Middle frontal gyrus (tissue), 1 donor: ENCODE data around the gene AP3B1.
"Not testable (repeated sequence)": the region's sequence is repeated elsewhere in the genome, so short reads cannot be mapped to it uniquely, and the experiment has no call there.

Source experiments
- DNase-seq: peaks from one replicate; pipeline ENCODE4 v3.0.0-alpha.2; 2015; ENCODE audit warnings: low spot score; ENCODE audit errors: extremely low spot score

AP3B1 gene

DNA sequence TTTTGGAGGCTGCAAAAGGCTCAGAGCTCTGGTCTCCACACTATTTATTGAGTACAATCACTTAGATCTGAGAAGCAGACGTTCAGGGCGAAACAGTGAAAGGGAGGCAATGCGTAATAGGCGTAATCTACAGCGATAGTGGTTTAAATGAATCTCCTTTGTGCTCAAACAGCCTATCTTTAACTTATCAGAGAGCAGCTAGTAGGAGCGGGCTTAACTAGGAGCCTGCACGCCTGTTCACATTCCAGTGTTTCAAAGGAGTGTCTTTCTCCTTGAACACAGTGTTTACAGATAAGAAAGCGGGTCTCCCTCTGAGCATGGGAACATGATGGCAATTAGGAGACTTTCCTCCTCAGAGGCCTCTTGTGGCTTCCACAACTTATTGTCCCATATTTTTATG is 49.4 kb downstream of the AP3B1 start:
- no peak for DNase-seq

DNA sequence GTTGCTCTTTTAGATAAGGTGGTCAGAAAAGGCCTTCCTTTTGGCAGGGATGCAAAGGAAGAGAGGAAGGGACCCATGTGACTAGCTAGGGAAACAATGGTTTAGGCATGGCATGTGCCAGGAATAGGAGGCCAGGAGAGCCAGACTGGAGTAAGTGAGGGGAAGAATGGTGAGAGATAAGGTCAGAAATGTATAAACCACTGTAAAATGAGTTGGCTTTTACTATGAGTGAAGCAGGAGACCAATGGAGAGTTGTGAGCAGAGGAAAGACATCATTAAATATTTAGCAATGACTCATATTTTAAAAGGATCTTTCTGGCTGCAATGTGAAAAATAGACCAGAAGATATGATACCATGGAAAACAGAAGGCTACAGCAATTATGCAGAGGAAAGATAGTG is 50.9 kb downstream of the AP3B1 start:
- DNase-seq, result no peak

DNA sequence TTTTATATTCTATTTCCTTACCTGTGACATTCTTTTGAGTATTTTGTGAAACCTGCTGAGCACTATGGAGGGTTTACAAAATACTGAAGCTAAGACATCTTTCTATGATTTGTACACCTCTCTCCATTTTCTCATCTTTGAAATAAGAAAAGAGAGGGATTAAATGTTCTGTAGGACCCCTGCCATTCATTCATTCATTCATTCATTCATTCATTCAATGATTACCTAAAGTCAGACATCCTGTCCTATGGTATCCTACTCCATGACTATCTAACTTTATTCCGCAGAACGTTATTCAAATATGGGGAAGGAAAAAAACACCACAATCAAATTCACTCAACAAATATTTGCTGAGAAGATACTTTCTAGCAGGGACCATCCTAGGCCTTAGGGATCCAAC is 51.4 kb downstream of the AP3B1 start:
- no peak for DNase-seq

DNA sequence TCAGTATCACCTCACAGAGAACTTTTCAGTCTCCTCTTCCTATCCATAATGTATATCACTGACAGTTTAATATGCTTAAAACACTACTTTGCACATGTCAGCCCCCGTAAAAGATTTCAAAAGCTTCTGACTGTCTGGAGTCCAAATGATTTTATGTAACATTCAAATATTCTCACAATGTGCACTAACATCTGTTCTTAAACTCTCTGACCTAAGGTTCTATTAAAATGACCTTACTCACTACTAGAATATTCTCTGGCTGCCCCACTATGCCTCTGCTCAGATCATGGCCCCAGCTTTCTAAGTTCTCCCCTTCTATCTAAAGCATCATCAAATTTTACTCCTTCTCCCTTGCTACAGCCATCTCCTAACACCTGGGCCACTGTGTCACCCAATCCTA is 52.5 kb downstream of the AP3B1 start:
- DNase-seq, result no peak

DNA sequence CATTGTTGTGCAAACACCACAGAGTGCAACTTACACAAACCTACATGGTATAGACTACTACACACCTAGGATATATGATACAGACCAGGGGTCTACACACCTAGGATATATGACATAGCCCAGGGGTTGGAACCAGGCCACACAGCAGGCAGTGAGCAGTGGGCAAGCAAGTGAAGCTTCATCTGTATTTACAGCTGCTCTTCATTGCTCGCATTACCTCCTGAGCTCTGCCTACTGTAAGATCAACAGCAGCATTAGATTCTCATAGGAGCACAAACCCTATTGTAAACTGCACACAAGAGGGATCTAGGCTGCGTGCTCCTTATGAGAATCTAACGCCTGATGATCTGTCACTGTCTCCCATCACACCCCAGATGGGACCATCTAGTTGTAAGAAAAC is 56.6 kb downstream of the AP3B1 start:
- no peak for DNase-seq

DNA sequence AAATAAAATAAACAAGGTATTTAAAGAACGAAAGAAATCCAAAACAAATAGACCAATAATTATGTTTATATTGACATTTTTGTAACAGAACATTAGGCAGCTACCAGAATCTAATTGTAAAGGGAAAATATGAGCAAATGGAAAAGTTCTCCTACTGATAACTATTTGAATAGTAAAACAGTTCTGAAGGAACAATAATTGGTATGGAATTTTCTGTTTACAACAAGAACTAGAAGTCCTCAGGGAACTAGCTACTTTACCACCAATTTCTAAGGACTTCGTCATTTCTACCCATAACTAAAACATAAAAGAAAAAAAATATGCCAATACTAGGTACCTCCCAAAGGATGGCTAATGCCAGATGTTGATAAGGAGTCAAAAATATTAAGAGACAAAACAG is 58.5 kb downstream of the AP3B1 start:
- DNase-seq, result no peak

DNA sequence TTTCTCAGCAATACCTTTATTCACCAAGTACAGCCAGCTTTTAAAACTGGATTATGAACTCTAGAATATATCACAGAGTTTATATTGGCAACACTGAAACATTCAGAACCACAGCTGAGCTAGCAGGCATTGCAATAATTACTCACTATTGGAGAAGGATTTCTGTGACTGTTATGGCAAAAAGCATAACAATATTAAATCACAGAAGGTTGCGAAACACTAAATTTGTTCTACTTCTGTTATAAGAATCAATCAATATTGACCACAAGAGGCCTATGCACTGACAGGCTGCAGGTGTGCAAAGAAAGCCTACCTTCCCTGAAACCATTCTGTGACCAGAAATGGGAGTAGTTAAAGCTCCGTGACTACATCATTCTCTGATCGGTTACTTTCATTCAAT is 59.2 kb downstream of the AP3B1 start:
- DNase-seq, result no peak

DNA sequence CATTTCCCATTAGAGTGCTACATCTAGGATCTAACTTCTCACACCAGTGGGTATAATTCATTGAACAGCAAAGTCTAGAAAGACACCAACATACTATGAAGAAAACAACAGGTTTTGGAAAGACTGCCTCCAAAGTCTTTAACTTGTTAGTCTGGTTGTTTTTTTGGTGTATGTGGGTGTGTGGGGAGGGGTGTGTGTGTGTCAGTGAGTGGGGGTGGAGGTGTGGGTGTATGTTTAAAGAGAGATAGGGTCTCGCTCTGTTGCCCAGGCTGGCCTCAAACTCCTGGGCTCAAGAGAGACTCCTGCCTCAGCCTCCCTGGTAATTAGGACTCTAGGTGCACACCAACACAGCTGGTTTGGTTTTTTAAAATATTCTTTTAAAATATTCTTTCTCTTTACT is 59.7 kb downstream of the AP3B1 start:
- no peak for DNase-seq

DNA sequence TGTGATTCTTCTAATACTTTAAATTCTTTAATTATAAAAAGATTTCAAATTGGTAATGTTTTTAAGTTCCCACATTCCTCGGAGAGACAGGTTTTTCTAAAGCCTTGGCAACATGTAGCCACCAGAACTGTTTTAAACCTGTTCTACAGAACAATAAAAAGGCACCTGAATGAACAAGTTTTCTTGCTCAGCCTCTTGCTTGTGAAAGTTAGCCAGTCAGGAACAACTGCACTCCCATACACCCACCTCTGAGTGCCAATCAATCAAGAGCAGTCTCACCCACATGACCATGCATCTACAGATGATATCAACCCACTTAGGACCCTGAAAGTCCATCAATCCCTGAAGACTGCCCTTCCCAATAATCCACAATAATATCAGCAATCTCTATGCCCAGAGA is 62.3 kb downstream of the AP3B1 start:
- DNase-seq, result no peak

DNA sequence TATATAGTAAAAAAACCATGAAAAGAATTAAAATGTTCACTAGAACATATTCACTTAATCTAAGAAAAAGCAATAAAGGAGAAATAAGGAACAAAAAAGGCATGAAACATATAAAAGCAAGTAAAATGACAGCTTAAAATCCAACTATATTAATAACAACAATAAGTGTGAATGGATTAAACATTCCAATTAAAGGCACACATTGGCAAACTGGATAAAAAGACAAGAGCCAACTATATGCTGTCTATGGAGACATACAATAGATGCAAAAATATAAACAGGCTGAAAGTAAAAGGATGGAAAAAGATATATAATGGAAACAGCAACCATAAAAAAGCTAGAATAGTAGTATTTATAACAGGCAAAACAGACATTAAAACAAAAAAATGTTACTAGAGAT is 70.1 kb downstream of the AP3B1 start:
- DNase-seq, result no peak

DNA sequence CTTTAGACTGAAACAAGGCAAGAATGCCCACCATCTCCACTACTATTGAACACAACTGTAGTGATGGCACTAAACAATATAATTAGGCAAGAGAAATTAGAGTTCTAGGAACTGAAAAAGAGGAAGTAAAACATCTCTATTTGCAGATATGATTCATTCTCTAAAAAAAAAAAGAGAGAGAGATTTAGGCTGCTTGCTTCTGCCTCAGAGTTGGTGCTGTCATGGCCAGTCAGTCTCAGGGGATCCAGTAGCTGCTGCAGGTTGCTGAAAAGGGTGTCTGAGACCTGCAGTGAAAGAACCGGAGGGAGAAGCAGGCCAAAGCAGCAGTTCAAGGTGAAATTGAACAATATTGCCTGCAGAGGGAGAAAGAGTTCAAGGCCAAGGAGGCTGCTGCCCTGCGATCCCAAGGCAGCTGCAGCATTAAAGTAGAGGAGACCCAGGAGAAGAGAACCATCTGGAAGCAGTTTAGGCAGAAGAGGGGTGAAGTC is 72.5 kb downstream of the AP3B1 start:
- DNase-seq, result no peak

DNA sequence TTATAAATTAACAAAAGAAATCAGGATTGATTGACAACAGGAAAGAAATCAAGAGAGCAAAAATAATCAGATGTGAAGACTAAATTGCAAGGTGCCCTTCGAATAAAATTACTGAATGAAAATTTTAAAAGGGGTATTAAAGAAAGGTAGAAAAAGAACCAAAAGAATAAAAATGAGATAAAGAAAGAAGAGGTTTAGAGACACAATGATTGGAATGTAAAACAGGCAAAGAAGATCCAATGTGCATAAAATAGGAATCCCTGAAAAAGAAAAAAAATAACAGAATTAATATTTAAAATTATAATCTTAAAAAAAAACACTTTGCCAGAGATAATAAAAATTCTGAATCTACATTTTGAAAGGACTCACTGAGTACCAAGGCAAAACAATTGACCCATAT is 73.0 kb downstream of the AP3B1 start:
- no peak for DNase-seq

DNA sequence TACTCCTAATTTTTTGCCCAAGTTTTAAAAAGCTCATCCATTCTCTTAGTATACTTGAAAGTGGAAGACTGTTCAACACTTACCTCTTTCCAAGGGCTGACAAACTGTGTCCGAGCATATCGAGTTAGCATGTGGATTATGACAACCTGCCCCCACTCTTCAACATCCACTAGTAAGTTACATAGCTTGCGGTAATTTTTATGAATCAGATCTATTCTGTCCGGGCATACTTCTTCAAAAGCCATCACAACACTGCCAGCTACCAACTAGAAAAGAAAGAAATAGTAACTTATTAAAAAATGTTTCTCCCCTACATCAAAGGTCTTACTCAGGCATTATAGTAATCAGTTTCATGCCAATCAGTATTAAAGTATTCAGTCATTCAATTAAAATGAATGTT is 78.5 kb downstream of the AP3B1 start:
- DNase-seq, result no peak

DNA sequence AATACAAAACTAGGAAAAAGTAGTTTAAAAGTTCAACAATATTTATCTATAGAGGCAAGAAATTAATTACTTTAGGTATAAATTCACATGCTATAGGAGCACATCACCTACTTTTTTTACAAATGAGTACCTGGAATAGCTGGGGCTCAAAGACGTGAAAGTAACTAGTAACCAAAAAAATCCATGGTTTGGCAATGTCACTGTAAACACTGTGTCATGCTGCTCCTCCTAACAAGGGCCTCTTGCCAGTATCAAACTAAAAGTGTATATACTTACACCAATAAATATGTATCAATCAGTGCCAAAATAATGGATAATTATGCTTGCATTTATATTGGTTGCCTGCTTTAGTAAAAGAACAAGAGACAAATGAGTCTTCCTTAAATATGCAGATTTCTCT is 78.9 kb downstream of the AP3B1 start:
- DNase-seq, result no peak

DNA sequence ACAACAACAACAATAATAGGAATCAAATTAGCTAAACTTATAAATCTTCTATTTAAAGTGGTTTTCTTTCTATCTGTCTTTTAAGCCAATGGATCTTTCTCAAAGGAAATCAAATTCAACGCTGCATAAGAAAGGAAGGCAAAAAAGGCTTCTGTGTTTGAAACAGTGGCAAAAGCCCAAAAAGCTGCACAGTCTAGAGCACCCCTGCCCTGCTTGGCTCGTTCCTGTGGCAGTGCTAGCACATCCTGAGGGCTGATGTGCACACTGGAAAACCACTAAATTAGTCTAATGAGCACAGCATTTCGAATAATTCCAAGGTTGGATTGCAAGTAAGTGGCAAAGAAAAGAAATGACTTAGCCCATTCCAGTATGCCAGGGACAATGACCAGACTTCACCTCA is 80.7 kb downstream of the AP3B1 start:
- no peak for DNase-seq

DNA sequence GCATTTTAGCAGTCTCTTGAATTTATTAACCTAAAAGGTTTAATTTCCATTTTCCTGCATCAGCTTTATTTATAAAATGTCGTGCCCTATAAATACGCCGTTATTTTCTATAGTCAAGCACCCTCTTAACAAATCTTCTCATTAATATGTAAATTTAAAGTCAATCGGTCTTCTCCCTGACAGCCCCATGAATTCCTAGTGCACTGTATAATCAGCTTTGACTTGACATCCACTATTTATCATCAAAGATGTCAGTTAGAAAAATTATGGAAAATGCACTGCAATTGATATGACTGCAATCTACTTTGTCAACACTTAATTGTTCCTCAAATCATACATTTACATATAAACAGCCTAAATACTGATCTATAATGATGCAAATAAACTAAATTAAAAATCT is 83.4 kb downstream of the AP3B1 start:
- no peak for DNase-seq

DNA sequence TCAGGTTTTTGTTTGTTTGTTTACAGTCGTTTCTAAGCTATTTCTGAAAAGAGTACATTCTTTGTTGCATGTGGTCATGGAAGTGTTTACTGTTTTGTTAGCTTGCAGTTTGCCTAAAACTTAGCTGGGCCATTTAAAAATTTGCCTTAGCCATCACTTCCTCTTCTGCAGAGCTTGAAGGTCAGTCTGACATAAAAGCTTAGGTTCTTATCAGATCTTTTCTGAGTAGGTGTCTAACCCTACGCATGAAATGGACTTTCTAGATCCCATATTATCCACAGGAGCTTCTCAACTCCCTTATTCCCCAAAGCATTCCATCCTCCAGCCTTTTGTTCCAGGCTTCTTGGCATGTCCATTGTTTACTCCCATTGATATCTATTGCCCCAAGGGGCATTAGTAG is 90.3 kb downstream of the AP3B1 start:
- no peak for DNase-seq

DNA sequence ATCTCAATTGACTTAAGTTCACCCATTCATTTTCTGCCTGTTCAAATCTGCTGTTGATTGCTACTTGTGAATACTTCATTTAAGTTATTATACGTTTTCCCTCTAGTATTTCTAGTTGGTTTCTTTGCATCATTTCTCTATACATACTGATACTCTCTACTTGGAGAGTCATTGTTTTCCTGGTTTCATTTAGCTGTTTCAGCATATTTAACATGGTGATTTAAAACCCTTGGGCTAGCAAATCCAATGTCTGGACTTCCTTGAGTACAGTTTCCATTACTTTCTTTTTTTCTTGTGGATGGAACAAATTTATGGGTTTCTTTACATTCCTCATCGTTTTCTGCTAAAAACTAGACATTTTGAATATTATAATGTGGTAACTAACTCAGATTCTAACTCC is 90.7 kb downstream of the AP3B1 start:
- no peak for DNase-seq

DNA sequence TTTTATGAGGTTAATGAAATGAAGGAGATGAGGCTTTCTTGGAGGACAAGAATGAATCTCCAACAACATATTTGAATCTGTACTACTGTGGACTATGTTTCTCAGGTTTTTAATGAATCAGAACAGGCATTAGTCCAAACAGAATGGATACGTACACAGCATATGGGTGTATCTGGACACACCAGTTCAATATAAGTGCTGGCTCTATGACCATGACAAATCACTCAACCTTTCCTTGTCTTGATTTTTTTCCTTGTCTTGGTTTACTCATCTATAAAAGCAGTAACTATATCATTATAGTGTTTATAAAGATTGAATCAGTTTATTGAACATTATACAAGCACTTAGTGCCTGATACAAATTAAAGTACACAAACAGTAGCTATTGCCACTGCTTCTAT is 104.1 kb downstream of the AP3B1 start:
- DNase-seq, result no peak

DNA sequence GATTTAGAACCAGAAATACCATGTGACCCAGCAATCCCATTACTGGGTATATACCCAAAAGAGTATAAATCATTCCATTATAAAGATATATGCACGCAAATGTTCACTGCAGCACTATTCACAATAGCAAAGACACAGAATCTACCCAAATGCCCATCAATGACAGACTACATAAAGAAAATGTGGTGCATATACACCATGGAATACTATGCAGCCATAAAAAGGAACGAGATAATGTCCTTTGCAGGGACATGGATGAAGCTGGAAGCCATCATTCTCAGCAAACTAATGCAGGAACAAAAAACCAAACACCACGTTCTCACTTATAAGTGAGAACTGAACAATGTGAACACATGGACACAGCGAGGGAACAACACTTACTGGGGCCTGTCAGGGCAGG is 105.8 kb downstream of the AP3B1 start:
- DNase-seq, result not testable (repeated sequence)

DNA sequence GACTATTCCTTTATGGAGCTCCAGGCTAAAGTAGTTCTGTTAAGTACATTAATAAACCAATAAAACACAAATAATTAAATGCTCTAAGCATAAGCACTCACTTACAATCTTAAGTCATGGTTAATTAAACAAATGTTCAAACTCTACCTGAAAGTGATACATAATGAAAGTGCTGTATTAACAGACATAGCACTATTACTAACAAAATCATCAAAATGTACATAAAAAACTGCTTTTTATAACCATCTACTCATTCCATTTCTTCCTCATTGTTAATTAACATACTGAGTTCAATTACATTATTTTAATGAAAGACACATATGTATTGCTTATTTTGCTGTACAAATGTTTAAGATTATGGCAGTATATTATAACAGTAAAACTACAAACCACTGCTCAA is 107.3 kb downstream of the AP3B1 start:
- no peak for DNase-seq

DNA sequence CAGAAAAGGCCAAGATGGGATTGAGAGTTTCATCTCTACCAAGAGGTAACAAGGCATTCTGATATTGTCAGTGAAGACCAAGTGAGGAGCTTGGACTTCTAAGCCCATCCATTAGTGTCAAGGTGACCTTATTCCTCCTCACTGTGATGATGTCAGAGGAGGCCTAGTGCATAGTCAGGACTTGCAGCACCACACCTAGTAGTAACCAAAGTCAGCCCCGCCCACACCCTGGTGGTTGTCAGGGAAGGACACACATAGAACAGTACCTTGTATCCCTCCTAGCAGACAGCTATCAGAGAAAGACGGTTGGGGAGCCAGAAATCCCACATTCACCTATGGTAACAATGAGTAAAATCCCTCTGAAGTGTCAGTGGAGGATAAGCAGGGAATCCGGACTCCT is 111.7 kb downstream of the AP3B1 start:
- DNase-seq, result no peak

DNA sequence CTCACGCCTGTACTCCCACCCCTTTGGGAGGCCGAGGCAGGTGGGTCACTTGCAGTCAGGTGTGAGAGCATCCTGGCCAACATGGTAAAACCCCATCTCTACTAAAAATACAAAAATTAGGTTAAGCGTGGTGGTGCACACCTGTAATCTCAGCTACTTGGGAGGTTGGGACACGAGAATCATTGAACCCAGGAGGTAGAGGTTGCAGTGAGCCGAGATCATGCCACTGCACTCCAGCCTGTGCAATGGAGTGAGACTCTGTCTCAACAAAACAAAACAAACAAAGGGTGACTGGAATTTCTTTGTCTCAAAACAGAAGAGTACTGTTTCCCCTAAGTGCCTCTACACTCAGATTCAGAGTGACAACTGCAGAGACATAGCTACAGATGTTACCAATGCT is 116.1 kb downstream of the AP3B1 start:
- no peak for DNase-seq

DNA sequence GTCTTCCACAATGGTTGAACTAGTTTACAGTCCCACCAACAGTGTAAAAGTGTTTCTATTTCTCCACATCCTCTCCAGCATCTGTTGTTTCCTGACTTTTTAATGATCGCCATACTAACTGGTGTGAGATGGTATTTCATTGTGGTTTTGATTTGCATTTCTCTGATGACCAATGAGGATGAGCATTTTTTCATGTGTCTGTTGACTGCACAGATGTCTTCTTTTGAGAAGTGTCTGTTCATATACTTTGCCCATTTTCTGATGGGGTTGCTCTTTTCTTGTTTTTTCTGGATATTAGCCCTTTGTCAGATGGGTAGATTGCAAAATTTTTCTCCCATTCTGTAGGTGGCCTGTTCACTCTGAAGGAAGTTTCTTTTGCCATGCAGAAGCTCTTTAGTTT is 124.2 kb downstream of the AP3B1 start:
- DNase-seq, result not testable (repeated sequence)
